ENCODE measurements around the gene ACACA. TPM values are rescaled to one million over a fixed set of nuclear protein-coding genes. Genes with fewer than 3 reads are reported as not detected.

The ACACA gene
- total RNA-seq, 1 donor from 2014 or later = 76.0 TPM

GRCh38 chr17:37225465-37225864, 181.2 kb downstream of the ACACA start:
- DNase-seq = no peak

DNA sequence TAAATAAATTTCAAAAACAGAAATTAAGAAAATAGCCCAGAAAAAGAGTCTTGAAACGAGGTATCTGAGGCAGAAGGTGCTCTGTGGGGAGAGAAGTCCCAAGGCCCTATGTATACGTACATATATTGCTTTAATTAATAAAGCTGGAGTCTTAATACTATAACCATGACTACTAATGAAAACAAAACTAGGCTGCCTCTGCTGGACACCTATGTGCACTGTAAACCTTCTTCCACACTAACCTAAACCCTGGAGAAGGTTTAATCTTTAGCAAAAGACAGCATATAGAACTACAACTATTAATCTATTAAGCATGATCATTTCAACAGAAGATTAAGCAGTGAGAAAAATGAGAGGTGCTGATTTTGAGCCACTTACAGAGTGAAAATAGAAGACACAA, 184.8 kb downstream of the ACACA start:
- no peak for DNase-seq

DNA sequence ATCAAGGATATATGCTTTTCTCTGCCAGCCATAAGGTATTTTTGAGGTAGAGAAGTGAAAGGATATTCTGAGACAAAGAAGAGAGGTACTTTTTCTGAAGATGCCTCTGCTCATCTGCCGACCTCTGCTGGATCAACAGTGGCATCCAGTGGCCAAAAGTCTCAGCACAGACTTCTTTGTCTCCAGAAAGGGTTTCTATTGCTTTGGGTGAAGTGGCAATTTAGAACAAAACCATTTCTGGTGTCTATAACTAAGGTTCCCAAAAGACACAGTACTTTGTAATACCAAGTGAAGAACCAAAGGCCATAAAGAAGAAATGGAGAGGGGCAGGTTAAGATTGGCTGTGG, 186.1 kb downstream of the ACACA start:
- DNase-seq = no peak

DNA sequence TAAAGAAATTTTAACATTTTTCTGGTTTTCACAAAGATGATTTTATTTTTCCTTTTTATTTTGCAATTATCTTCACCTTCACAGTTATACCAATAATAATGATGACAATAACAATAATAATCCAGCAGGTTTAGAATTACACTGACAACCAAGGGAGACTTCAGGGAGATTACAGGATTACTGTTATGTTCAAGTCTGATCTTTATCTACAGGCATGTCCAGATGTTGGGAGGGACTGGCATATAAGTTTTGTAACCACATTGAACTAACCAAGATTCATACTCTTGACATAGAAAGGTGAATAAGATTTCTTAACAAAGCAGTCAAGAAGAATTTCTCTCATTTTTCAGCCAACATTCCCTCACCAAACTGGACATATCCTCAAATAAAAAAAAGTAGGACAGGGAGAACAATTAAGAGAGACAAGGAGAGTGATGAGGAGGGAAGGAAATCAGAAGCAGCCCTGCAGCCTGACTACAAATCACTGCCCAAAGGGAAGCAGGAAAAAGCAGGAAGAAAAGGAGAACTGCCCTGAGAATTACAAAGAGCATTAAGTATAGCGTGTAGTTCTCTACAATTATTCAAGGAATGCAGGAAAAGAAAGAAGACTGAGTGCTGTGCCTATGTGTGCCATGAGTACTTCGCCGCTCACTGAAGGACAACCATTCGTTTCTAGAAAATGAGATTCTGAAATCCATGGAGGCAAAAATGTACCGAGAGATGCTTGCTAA, 186.6 kb downstream of the ACACA start:
- DNase-seq = no peak

- DNase-seq = no peak
Observed at GRCh38 chr17:37218849-37219248, 187.8 kb downstream of the ACACA start.

GRCh38 chr17:37214416-37214815, 192.2 kb downstream of the ACACA start:
- DNase-seq = no peak

- DNase-seq = no peak
Observed at GRCh38 chr17:37213927-37214326, 192.7 kb downstream of the ACACA start.

- no peak for DNase-seq
Observed at GRCh38 chr17:37212179-37212578, 194.5 kb downstream of the ACACA start.

GRCh38 chr17:37211136-37211535, 195.5 kb downstream of the ACACA start:
- no peak for DNase-seq

DNA sequence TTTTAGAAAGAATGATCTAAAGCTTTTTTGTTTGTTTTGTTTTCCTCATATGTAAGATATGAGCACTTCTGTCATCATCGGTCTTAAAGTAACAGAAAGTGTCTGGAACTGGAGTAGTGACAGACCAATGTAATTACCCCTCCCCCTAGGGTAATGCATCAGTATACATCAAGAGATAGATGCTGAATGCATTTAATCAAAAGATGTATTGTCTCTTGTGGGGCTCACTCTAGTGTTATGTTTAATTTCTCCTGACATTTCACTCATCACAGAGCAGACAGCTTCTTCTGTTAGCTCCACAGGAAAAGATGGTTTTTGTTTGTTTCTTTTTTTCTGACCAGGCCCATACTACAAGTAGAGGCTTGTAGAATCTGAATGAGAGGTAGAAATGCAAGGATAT, 199.5 kb downstream of the ACACA start:
- DNase-seq = no peak

DNA sequence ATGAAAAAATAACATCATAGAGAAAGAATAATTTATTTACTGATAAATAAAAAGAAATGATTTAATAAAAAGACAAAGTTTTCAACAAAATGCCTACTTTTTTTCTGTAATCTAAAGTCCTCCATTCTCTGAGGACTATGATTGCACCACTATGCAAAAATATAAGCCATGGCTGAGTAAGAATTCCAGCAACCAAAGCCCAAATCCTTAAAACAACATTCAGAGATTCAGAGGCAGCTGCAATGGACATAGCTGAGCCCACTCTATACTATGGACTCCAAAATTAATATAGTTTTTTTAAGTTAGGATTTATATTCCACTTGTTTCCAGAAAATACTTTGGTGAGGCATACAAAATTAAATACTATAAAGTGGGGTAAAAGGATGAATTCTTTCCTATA, 200.3 kb downstream of the ACACA start:
- DNase-seq = no peak

GRCh38 chr17:37200497-37200896, 206.1 kb downstream of the ACACA start:
- no peak for DNase-seq

DNA sequence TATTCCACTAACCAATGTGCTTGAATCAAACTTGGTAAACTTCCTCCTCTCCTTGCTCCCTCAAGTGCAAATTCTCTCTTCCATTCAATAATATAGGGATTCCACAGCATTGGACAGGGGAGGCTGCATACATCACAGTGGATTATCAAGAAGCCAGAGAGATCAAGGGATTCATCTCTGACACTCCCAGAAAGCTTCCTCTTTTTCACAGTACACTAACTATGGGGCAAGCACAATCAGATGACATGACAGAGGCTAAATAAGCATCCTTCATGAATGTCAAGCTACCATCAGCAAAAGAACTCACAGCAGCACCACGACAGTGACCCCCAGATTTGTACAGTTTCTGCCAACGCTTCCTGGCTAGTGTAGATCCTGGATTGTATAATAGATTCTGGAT, 209.3 kb downstream of the ACACA start:
- DNase-seq = no peak

DNA sequence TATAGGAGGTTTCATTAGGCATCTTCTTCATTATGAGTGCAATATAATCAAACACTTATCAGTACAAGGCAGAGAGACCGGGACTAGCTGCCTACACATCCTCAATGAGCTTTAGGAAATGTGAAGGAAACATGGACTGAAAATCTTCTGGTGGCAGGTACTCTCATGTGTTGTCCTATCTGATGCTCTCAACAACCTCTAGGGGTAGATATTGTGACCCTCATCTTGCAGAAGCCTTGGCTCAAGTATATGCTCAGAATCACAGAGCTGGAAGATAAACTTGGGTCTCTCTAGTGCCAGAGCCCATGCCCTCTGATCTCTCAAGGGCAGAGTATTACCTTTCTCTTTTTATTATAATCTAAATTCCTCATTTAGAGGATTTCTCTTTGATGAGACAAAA, 212.4 kb downstream of the ACACA start:
- no peak for DNase-seq

DNA sequence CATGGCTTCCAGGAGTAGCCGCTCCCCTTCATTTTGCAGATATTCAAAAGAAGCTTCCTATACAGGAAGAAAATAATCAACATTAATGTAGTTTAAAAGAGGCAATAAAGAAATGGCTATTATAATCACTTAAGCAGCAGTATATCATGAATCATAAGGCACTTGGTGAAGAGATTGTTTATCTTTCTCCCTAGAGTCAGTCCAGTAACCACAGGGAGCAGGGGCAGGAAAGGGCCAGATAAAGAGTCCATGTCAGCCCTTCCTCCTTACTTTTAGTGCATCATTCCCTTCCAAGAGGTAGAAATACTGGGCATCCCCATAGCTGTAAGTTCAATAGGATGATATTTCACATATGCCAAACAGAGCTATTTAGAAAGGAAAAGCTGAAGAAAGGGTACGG, 215.4 kb downstream of the ACACA start:
- no peak for DNase-seq

DNA sequence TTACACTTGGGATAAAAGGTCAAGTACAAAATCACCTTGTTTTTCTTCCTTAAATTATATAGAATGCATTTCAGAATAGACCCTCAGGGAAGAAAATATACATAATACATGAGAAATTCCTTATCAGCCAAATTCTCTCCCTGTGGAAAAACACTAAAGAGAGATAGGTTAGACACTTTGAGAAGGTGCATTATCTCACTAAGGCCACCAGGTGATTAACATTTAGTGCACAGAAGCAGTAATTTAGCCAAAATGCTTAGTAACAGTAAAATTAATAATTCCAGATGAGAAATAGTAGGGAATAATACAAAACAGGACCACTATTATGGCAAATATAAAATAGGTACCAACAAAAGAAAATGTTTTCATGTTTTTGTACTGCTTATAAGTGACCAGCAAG, 216.1 kb downstream of the ACACA start:
- DNase-seq = no peak

GRCh38 chr17:37188157-37188556, 218.5 kb downstream of the ACACA start:
- DNase-seq = no peak

GRCh38 chr17:37187262-37187661, 219.4 kb downstream of the ACACA start:
- no peak for DNase-seq

DNA sequence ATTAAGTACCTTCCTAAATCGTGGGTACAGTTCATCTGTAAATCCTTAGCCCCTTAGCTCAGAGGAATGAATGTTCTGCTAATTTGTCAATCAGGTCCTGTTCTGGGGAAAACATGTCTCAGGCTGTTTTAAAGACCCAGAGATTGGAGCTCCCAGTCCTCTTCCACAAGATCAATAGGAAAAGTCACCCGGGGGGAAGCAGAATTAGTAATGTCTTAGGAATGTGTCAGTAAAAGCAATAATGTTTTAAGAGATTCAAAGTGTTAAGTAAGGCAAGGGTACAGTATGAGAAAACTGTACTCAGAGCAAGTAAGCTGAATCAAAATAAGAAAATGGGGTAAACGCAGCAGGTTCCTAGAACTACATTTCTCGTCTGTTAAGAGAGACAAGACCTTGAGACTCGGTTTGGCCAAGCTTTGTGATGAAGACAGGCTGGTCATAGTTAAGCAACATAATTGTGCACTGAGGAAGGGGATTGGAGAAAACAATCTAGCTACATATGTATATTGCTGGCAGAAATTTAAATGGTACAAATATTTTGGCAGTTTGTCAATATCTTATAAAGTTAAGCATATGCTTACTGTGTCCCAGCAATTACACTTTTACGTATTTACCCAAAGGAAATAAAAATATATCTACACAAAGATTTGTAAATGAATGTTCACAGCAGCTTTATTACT, 223.7 kb downstream of the ACACA start:
- no peak for DNase-seq

DNA sequence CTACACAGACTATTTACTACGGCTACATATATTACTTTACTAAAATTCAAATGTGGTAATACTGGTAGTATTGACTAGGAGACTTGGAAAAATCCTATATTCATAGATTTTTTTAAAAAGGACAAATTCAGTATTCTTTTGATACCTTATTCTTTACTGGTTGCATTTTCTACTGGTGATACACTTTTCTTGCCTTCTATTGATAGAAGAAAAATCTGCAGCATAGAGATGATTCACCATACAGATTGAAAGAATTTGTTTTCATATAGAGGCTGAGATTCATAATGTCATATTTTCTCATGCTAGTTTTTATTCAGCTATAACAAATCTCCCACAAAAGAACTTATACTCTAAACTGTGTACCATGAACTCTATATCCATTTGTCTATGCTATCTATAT, 226.3 kb downstream of the ACACA start:
- DNase-seq = no peak

DNA sequence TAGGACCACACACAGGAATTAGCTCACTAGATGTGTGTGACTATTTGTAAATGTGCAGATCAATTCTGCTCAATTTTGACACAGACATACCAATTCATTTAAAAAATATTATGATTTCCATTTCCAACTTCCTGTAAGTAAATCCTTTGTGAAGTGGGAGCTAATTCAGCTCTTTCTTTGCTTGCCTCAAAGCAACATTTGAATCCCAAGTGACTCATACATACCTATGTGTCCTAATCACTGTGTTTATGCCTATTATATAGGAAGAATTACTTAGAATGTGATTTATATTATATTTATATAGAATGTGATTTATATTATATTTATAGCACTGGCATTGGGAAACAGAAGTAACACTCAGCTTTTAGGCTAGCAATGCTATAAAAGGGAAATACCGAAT, 226.7 kb downstream of the ACACA start:
- no peak for DNase-seq

DNA sequence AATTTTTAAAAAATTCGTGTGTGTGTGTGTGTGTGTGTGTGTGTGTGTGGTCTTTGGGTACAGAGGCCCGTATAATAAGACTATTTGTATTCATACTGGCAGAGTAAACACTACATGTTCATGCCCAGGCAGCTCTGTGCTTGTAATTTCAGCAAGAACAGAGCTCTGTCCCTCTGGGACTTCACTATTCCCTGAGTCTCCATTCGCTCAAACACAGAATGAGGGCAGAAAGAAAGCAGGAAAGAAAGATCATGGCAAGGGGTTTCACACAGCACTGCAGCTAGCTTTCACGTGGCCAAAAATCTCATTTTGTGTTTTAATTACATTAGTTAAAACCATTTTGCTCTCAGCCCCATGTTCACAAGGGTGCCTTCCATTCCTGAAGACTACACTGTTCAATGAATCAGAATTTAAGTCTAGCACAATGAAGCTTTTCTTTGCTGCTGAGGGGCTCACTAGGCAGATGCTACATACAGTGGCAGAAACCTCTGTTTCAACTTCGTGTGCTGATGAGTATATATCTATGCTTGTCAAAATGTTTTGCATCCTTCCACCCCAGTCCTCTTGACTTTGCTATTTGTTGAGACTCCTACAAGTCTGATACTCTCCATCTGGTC, 229.3 kb downstream of the ACACA start:
- no peak for DNase-seq

GRCh38 chr17:37176723-37177122, 229.9 kb downstream of the ACACA start:
- no peak for DNase-seq

DNA sequence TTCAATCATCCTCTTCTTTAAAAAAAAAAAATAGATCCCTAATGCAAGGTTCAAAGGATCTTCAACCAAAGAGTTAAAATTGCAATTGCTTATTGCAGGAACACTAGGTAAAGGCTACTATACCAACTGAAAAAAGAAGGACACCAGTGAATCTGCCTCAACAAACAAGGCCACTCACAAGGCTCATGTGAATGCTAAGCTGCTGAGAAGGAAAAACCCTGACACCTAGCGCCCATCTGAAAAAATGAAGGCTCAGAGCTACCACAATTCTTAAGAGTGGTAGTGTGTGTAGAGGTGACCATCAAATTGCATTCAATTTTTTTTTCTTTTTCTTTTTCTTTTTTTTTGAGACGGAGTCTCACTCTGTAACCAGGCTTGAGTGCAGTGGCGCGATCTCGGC, 232.4 kb downstream of the ACACA start:
- no peak for DNase-seq
